HL-60/S4 (cell line): ENCODE measurements around the gene IGSF9B.

ENCODE experiments used
- in situ Hi-C: fragments of 300-500 bp; cut with MboI; formaldehyde crosslinking; loops from 2 replicates; pipeline ENCODE4 v1.14.3; 2022; ENCODE audit warnings: low sequenced_read_pairs

Gene IGSF9B

DNA sequence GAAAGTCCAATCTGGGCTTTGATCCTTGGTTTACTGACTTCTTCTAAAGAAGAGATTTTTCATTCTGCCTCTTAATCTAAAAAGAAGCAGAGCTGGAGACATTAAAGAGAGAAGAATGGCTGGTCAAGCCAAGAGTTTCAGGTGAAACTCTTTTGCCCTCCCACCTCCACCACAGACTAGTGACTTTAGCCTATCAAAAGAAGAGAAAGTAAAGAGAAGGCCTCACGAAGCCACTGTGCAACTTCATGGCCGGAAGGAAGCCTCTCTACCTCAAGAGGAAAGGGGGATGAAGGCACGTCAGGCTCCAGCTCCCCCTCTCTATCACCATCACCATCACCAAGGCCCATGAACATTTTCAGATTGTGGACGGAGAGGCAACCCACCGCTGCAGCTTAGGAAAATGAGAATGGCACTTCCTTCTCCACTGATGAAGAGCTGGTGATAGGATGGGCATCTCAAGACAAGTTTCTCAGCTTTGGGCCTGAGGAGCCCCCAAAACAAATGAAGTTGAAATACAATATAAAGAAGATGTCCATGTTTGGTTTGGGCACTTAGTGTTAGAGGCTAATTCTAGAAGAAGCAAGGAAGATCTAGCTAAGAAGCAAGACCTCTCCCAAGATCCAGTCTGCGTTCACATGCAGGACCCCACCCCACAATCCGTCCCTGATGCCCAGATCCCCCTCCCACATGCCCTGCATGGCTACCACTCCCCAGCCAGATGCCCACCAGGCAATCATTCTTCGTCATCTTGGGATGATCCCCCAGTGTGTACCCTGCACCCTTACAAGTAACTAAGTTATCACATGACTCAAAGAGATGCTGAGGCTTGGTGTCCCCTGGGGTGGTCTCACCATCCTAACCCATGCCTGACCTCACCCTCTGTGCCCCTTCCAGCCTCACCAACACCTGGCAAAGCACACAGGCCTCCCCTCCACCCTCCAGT, 52.6 kb downstream of the IGSF9B start:
- in situ Hi-C loops, result no loop called here

DNA sequence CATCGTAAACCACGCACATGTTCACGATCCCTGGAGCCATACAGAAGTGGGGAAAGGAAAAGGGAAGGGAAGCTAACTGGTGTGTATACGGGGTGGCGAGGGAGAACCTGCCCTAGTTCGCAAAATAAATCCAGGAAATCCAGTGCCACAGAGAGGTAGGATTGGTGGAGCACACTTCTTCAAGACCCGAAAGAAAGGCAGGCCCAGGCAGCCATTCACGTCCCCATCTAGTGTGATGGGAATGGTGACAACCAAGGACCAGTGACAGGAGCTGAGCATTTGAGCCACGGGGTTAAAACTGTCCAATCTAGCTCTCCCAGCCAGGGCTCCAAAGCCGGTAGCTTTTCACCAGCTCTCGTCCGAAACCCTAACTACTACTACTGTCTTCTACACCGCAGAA, 53.7 kb downstream of the IGSF9B start:
- in situ Hi-C loops, result no loop called here

DNA sequence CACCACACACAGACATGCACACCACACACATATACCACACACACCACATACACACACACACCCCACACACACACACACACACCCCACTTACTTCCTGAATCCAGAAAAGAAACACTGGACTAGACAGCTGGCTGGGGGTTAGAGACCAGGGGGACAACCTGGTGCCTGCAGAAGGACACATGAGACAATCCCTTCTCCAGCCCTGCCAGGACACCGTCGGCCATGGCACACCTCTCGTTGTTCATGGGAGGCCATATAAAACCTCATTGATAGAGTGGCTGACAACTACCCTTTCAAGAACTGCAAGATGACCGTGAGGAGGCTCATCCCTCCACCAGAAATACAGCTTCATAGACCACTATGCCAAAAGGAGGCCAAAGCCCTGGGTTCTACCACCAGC, 54.3 kb downstream of the IGSF9B start:
- in situ Hi-C loops, result no loop called here

DNA sequence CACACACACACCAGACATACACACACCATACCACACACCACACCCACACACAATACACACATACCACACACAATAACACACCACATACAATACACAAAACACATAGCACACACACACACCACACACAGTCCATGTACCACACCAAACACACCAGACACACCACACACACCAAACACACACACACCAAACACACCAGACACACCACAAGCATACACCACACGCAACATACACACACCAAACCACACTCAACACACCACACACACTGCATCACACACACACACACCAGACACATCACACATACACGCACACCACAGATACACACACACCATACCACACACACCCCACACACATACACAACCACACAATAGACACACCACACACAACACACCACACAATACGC, 54.8 kb downstream of the IGSF9B start:
- in situ Hi-C loops, result no loop called here

DNA sequence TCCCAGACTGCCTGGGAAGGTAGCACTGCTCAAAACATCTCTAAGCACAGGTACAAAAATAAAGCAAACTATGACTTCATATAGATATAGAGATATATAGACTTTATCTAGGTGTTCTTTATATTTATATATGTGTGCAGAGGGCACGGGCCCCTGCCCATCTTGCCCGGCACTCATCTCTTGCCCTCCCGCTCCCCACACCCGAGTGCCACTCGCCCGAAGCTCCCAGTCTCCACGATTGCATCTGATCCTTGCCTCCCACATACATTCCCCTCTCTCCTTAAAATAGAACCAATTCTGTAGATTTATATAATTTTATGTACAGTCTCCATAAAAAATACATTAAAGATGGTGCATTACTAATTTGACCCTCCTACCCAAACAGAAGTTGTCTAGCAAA, 55.5 kb downstream of the IGSF9B start:
- in situ Hi-C loops, result no loop called here

DNA sequence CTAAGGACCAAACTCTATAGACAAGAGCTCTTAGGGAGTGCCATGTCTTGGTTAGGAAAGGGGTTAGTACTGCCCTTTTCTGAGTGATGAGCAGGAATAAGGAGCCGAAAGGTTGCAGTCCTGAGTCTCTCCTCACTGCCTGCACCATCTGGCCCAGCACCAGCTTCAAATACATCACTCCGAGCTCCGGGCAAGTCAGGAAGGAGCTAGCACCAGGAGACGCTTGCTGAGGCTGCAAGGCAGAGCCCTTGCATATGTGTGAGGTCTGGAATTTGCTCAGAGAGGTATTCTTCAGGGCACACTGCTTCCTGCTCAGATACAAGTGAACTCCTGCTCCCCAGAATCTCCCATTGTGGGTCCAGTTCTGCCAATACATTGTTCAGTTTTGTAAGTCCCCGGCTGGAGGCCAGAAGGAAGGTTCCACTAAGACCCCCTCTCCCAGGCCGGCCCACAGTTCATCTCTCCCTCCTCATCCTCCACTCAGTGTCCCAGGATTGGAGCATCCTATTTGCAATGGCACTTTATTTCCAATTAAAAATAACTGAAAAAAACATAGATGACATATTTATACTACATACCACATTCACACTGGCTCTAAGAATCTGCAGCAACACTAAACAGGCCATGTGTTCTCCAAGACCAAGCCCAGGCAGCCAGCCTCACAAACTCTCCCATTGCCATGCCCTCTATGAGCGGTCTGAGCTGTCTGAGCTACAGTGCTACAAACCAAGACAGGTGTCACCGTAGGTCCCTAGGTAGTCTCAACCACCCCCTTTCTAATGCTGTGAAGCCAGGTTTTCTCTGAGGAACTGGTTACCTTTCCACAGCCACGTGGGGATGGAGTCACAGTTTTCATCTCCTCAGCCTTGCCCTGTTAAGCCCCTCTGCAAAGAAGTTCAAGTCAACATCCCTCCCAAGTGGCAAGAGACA, 56.3 kb downstream of the IGSF9B start:
- in situ Hi-C loops, result no loop called here

DNA sequence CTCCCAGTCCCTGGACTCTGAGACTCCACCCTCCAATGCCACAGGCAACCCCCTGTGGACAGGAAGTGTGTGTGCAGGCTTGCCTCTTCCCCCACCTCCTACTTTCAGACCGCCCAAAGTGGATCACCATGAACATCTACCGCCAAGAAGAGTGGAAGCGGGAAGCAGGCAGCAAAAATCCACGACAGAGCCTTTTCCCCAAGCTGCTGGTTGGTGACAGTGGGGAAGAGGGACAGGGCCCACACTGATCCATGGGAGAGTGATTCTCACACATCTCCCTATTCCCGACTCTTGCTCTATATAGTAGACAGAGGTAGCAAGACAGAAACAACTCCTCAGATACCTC, 58.0 kb downstream of the IGSF9B start:
- in situ Hi-C loops, result no loop called here

DNA sequence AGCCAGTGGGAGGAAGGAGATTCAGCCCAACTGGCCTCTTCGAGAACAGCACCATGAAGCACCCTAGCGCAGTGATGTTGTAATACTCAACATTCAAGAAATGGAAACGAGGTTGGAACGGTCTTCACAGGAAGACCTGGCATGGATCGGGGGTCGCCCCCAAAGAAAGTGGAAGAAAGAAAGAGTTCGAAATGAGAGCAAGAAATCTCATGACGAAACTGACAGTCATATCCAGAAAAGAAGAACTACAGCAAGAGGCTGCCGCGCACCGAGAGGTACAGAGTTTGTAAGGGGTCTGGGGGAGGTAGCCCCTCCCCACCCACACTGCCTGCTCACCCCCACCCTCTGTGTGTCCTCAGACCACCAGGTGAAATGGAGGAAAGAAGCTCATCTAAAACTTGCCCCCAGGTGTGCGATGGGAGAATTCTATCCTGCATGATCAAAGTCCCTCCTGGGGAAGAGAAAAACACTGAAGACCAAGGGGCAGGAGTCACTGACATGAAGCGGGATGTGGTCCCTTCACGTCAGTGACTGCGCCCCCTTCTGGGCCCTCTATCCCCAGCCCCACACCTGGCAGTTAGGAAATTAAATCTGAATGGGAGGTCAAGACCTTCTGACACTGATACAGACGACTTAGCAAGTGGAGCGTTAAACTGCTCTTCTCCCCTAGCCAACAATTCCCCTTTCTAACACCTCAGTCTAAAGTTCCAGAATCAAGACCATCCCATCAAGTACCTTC, 58.6 kb downstream of the IGSF9B start:
- in situ Hi-C loops, result no loop called here

DNA sequence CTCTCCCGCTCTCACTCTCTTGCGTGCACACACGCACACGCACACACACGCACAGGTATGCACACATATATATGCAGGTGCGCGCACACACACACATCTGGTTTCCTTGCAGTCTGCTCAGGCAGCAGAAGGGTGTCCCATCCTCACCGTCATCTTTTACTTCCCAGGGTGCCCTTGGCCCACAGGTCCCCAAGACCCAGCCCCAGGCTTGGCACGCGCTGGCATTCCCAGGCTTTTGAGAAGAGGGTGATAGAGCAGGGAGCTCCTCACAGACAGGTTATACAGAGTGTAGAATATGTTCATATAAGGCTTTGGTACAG, 59.5 kb downstream of the IGSF9B start:
- in situ Hi-C loops, result no loop called here

DNA sequence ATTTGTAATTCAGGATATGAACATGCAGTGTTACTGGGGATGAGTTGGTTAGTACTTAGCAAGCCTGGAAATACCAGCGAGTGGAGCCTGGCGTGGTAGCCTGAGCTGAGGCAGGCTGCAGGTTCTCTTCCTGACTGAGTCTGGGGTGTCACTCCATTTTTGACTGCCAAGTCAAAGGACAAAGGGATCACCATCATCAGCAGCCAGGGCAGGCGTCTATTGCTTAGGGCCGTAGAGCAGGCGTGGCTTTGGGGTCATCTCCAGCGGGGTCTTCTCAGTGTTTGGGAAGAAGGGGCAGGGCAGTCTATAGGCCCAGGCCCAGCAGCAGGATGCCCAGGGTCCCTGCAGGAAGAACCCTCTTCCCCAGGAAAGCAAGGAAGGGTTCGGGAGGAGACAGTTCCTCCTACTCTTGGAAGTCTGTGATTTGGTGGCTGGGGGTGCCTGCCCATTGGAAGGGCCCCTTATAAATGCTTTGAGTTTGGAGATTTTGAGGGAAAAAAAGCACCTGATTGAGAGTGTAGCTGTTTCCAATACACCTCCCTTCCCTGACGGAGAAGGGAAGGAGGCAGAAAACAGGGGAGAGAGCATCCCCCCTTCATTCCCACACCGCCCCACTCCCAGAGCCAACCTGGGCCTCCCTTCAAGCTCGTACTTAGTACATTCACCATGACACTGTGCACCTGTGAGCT, 60.0 kb downstream of the IGSF9B start:
- in situ Hi-C loops, result no loop called here

DNA sequence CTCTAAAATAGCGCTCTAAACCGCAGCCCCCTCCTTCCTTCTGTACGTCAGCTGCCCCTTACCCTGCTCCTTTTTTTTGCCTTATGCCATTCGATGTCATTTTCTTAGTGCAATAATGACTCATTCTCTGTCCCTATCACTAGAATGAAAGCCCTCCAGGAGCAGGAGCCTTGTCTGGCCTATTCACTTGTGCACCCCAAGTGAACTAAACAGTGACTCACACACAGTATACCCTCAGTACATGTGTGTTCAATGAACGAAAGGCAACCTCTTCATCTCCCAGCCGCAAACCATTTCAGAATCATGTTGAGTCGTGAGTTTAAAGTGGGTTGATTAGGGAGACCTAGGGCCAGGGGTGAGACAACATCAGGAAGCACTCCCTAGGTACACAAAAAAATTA, 60.7 kb downstream of the IGSF9B start:
- in situ Hi-C loops, result no loop called here

DNA sequence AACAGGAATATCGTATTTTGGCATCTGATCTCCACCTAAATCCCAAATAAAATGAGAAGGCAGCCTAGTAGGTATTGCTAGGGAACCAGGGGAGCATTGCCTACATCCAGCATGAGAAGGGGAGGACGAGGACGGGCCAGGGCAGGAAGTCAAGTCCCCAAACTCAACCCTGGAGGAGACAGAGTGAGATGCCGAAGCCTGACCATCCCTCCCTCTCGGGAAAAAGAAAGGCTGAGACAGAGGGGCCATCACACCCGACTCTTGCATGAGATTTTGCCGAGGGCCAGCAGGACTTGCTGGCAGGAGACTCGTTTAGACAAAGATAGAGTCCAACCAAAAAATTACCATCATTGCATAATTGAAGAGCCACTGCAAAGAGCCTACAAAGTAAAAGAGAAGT, 61.2 kb downstream of the IGSF9B start:
- in situ Hi-C loops, result no loop called here

DNA sequence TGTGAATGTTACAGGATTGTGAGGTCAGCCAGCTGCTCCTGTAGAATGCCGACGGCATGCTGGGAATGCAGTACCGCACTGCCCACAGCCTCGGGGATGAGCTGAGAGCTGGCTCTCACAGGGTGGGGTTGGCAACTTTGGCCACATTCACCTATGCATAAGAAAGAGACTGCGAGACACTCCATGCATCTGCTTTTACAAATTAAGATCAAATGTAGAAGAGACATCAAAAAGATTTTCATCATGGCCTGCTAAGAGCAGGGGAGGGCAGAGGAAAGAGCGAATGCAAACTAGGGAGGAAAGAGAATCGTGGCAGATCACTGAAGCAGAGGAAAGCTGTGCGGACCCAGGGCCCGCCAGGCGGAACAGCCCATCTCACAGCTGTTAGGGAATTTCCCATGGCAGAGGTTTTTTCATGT, 61.7 kb downstream of the IGSF9B start:
- in situ Hi-C loops, result no loop called here

DNA sequence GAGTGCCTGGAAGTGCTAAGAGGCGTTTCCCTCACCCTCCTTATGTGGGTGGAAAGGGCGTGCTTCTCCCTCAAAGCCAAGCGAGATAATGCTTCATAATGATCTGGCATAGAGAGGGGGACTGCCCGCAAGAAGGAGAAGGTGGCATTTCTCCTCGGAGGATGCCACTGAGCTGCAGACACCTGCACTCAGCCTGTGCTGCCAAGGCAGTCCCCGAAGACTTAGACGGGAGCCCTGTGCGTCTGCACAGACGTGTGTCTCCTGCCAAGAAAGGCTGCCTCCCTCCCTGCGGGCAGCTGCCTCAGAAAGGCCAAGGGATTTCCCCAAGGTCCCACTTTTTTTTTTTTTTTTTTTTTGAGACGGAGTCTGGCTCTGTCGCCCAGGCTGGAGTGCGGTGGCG, 63.4 kb downstream of the IGSF9B start:
- in situ Hi-C loops, result no loop called here

DNA sequence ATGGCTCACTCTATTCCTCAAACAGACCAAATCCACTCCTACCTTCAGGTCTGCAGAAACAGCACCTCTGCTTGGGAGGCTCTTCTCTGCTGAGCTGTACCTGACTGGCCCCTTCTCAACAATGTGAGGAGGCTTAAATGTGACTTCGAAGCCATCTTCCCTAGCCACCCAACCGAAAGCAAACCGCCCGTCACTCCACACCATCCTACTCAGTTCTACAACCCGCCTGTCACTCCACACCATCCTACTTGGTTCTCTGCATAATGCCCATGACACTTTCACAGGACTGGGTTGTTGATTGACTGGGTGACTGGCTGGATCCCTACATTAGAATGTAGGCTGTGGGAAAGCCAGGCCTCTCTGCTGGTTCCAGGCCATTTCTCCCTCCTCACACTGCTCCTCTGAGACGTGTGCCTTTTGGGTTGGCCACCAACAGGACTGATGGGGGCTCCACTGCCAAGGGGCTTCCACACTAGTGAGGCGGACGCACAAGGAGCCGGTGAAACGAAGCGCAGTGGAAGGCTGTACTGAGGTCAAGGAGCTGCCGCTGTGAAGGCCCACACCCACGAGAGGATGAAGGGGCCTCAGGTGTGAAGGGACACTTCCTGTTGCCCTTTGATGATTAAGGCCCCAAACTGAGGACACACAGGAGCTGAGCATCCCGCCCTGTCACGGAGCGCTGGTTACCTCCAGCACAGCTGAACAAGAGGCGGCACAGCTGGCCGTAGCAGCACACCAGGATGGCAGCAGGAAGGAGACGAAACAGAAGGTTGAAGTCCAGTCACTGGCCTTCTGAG, 64.0 kb downstream of the IGSF9B start:
- in situ Hi-C loops, result no loop called here

DNA sequence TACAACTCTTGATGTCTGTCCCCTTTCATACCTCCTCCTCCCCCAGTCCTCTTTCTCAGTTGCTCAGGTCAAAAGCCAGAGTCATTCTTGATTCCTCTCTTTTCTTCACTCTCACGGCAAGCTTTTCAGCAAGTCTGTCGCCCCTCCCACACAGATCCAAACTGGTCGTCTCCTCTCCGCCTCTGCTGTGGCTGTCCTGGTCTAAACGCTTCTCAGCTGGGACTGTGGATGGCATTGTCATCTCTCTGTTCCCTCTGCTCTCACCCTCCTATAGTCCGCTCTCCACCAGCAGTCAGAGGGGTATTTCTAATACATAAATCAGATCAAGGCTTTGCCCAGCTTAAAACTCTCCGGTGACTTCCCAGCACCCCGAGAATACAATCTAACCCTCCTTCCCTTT, 64.6 kb downstream of the IGSF9B start:
- in situ Hi-C loops, result no loop called here

DNA sequence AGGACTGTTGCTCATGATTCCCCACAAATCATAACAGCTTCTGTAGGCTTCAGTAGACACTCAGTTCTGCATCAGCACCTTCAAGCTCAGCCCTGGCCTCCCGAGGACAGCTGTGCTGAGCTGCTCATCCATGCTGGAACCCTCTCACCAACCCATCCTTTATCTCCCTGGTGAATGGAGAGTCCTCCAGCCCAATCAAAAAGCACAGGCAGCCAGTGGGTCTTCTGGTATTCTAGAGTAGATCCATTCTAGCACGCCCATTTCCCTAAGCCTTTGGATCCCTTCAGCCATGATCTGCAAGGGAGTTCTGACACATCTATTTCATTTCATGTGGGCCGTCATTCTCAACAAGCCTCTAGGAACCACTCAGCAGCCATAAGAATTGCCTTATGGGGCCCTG, 66.9 kb downstream of the IGSF9B start:
- in situ Hi-C loops, result no loop called here

DNA sequence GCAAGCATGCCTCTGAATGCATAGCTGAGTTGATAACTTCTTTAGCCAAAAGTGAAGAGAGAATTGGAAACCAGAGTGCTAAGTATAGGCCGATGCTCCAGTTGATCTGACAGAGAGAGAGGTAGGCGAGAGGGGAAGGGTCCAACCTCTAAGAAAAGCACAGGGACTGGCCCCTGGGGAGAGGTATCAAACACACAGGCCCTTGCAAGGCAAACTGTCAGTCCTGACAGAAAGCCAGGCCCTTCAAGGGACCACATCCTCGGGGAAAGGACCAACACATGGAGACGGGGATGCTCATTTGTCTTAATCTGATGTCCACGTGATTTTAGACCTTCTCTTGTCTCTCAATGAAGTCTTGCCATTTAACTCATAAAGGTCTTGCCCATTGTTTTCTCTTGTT, 67.6 kb downstream of the IGSF9B start:
- in situ Hi-C loops, result no loop called here

DNA sequence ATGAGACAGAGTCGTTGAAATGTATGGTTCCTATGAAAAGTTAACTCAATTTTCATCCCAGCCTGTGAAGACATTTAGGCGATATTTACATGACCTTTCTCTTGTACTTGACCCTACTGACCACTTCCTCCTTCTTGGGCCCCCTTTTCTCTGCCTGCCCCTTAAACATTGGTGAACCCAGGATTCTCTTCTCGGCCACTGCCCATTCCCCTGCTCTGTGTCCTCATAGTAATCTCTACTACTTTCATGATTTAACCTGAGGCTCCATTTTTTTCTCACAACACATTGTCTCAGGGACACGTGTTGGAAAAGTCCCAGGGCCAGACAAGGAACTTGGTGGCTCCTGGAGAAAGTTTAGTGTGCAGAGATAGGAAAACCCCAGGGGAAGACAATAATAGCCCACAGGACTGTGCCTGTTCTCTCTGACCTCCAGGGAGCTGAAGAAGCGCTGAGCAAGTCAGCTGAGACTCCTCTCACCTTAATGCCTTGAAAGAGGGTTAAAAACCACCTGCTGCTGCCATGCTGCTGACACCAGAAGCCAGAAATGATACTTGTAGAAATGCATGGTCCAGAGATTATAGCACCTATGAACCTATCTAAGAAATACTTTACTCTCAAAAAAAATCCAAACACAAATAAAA, 69.0 kb downstream of the IGSF9B start:
- in situ Hi-C loops, result no loop called here

DNA sequence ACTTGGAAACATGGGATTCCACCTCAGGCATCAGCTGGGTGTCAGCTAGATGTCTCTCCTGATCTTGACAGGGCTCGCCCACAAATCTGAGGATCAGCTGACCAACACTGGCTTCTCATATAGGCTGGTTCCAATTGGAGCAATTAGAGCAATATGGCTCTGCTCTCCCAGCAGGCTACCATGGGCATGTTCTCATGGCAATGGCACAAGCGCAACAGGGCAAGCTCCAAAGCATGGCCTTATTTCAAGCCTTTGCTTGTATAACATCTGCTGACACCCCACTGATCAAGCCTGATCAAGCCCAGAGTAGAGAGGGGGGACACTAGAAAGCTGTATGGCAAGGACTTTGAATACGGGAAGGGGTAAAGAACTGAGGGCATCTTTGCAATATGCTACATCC, 70.7 kb downstream of the IGSF9B start:
- in situ Hi-C loops, result no loop called here
